ENCODE data around the gene APAF1.

The APAF1 gene

GRCh38 chr12:98741556-98742265 is 96.6 kb downstream of the APAF1 start:
- H3K9ac ChIP-seq: no peak overlapping the region
- no peaks in the 10 kb centered on the region for H3K4me1 ChIP-seq (ENCODE audit: low read depth, poor library complexity, severe bottlenecking)
- no peak overlapping the region for H2AFZ ChIP-seq (ENCODE audit: low read depth)
- no peaks in the 10 kb centered on the region for H3K79me2 ChIP-seq (ENCODE audit: insufficient read depth, low read depth)
- TF ChIP-seq, protein P1, sequence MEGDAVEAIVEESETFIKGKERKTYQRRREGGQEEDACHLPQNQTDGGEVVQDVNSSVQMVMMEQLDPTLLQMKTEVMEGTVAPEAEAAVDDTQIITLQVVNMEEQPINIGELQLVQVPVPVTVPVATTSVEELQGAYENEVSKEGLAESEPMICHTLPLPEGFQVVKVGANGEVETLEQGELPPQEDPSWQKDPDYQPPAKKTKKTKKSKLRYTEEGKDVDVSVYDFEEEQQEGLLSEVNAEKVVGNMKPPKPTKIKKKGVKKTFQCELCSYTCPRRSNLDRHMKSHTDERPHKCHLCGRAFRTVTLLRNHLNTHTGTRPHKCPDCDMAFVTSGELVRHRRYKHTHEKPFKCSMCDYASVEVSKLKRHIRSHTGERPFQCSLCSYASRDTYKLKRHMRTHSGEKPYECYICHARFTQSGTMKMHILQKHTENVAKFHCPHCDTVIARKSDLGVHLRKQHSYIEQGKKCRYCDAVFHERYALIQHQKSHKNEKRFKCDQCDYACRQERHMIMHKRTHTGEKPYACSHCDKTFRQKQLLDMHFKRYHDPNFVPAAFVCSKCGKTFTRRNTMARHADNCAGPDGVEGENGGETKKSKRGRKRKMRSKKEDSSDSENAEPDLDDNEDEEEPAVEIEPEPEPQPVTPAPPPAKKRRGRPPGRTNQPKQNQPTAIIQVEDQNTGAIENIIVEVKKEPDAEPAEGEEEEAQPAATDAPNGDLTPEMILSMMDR (conservative IDR thresholded peaks at IDR 0.05; ENCODE audit: low read depth, low read length): no peak
- H3K27me3 ChIP-seq (ENCODE audit: insufficient read depth, low read depth): no peaks in the 10 kb centered on the region
- H3K27ac ChIP-seq: no peak overlapping the region
- H4K20me1 ChIP-seq (ENCODE audit: insufficient read depth): no peaks in the 10 kb centered on the region
- H3K4me2 ChIP-seq: no peak overlapping the region
- H3K4me3 ChIP-seq (IDR thresholded peaks at IDR 0.05; ENCODE audit: insufficient read depth, low read depth, low read length): no peak overlapping the region
- H3K36me3 ChIP-seq (ENCODE audit: insufficient read depth): no peaks in the 10 kb centered on the region

GRCh38 chr12:98743362-98743953 is 98.4 kb downstream of the APAF1 start:
- no peak overlapping the region for H2AFZ ChIP-seq (ENCODE audit: low read depth)
- no peaks in the 10 kb centered on the region for H3K27me3 ChIP-seq (ENCODE audit: insufficient read depth, low read depth)
- H3K36me3 ChIP-seq (ENCODE audit: insufficient read depth): no peaks in the 10 kb centered on the region
- H4K20me1 ChIP-seq (ENCODE audit: insufficient read depth): no peaks in the 10 kb centered on the region
- H3K9ac ChIP-seq: no peak overlapping the region
- H3K27ac ChIP-seq: no peak overlapping the region
- no peaks in the 10 kb centered on the region for H3K79me2 ChIP-seq (ENCODE audit: insufficient read depth, low read depth)
- no peaks in the 10 kb centered on the region for H3K4me1 ChIP-seq (ENCODE audit: low read depth, poor library complexity, severe bottlenecking)
- no peak overlapping the region for H3K4me3 ChIP-seq (IDR thresholded peaks at IDR 0.05; ENCODE audit: insufficient read depth, low read depth, low read length)
- TF ChIP-seq, protein P1 (conservative IDR thresholded peaks at IDR 0.05; ENCODE audit: low read depth, low read length): no peak; the same call in 1 of the 2 replicates
- H3K4me2 ChIP-seq: no peak overlapping the region

- no peaks in the 10 kb centered on the region for H3K4me1 ChIP-seq (ENCODE audit: low read depth, poor library complexity, severe bottlenecking)
- no peak overlapping the region for H3K9ac ChIP-seq
- no peaks in the 10 kb centered on the region for H4K20me1 ChIP-seq (ENCODE audit: insufficient read depth)
- H3K4me2 ChIP-seq: no peak overlapping the region
- no peaks in the 10 kb centered on the region for H3K36me3 ChIP-seq (ENCODE audit: insufficient read depth)
- H3K27me3 ChIP-seq (ENCODE audit: insufficient read depth, low read depth): no peaks in the 10 kb centered on the region
- no peak overlapping the region for H3K4me3 ChIP-seq (IDR thresholded peaks at IDR 0.05; ENCODE audit: insufficient read depth, low read depth, low read length)
- H3K79me2 ChIP-seq (ENCODE audit: insufficient read depth, low read depth): no peaks in the 10 kb centered on the region
- no peak overlapping the region for H3K27ac ChIP-seq
- H2AFZ ChIP-seq (ENCODE audit: low read depth): no peak overlapping the region
- TF ChIP-seq, protein P1 (conservative IDR thresholded peaks at IDR 0.05; ENCODE audit: low read depth, low read length): no peak
Measured at GRCh38 chr12:98744680-98745079, 99.6 kb downstream of the APAF1 start.

DNA sequence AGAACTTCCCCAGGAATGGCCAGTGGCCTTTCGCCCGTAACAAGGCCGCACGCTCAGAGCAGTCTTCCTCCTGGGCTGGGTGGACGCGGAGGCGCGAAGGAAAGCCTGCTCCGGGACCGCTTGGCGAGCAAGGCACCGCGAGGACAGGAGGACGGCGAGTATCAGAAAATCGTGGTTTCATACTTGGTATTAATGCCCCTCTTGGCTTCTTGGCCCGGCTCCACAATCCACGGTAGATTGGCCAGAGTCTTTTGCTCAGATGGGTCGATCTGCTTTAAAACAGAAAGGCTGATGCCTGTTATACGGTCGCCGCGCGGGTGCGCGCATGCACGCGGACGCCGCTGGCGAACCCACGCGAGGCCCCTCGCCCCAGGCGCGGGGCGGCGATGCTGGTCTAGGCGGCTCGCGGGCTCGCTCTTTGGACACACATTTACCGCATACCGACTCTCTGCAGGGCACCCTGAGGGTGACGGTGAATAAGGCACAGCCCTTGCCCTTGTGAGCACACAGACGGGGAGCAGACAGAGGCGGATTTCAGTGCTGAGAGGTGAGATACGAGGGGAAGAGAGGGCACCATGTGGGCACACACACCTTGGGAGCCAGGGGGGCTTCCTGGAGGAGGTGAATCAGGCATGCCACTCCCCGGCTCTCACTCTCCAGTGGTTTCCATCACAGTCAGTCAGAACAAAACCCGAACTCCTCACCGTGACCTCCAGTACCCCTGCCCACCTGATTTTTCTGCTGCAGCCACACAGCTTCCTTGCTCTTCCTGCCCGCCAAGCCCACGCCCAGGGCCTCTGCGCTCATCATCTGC is 100.7 kb downstream of the APAF1 start:
- no peak overlapping the region for H3K9ac ChIP-seq
- H3K79me2 ChIP-seq (ENCODE audit: insufficient read depth, low read depth): no peaks in the 10 kb centered on the region
- no peaks in the 10 kb centered on the region for H3K27me3 ChIP-seq (ENCODE audit: insufficient read depth, low read depth)
- H4K20me1 ChIP-seq (ENCODE audit: insufficient read depth): no peaks in the 10 kb centered on the region
- H3K4me1 ChIP-seq (ENCODE audit: low read depth, poor library complexity, severe bottlenecking): no peaks in the 10 kb centered on the region
- no peaks in the 10 kb centered on the region for H3K36me3 ChIP-seq (ENCODE audit: insufficient read depth)
- TF ChIP-seq, protein P1 (conservative IDR thresholded peaks at IDR 0.05; ENCODE audit: low read depth, low read length): no peak
- H3K4me2 ChIP-seq: no peak overlapping the region
- H3K4me3 ChIP-seq (IDR thresholded peaks at IDR 0.05; ENCODE audit: insufficient read depth, low read depth, low read length): no peak overlapping the region
- H2AFZ ChIP-seq (ENCODE audit: low read depth): no peak overlapping the region
- no peak overlapping the region for H3K27ac ChIP-seq

Measured in KMS-11 (cell line).